Panc1 (cell line): ENCODE data around the gene PFN1. TPM values are rescaled to one million over a fixed set of nuclear protein-coding genes. Genes with fewer than 3 reads are reported as not detected.

ENCODE experiments used
- ATAC-seq: fragments of 200-7000 bp; cut with Tn5 transposase; 2 replicates; pipeline ENCODE4 v1.9.1; 2020; ENCODE audit warnings: mild to moderate bottlenecking, moderate library complexity
- BruUV-seq: library from RNA; stranded (reverse); fragments of 400-500 nt; replicated peaks from 2 replicates; lab custom pipeline; 2021; lab: Mats Ljungman, UMichigan
- CTCF ChIA-PET: fragments of 300-600 bp; sonication (Branson Sonifier 250); formaldehyde crosslinking; loops from one replicate; lab custom pipeline; 2022; ENCODE audit warnings: antibody characterized with exemption; lab: Charles Lee
- POLR2A ChIA-PET: fragments of 300-600 bp; sonication (Branson Sonifier 250); formaldehyde crosslinking; loops from one replicate; lab custom pipeline; 2022; ENCODE audit warnings: antibody characterized with exemption; lab: Charles Lee
- DNase-seq: peaks from one replicate; pipeline ENCODE4 v3.0.0-alpha.2; 2010; ENCODE audit warnings: low read depth, low spot score
- H3K27ac ChIP-seq: 2 replicates; pipeline ENCODE4 v1.5.1; 2011; ENCODE audit warnings: mild to moderate bottlenecking, low read length, inconsistent platforms
- H3K27me3 ChIP-seq: fragments of 200-500 bp; sonication (Bioruptor generic); 2 replicates; pipeline ENCODE4 v1.6.0; 2014; ENCODE audit warnings: low read length, inconsistent platforms; ENCODE audit not compliant: control insufficient read depth, insufficient read depth
- H3K36me3 ChIP-seq: fragments of 200-500 bp; sonication (Bioruptor generic); 2 replicates; pipeline ENCODE4 v1.5.1; 2014; ENCODE audit warnings: inconsistent platforms, mild to moderate bottlenecking, low read length, moderate library complexity; ENCODE audit not compliant: control insufficient read depth, insufficient read depth
- H3K4me1 ChIP-seq: 2 replicates; pipeline ENCODE4 v1.5.1; 2011; ENCODE audit warnings: inconsistent platforms, mild to moderate bottlenecking, low read length, moderate library complexity; ENCODE audit not compliant: control insufficient read depth, insufficient read depth
- H3K4me3 ChIP-seq, 2 experiments: 2 replicates each; pipeline ENCODE4 v1.5.1; 2011 to 2012; ENCODE audit warnings: low read depth in 2 of 2, low read length in 2 of 2, mild to moderate bottlenecking in 2 of 2, inconsistent platforms in 1 of 2, moderate library complexity in 1 of 2
- H3K9me3 ChIP-seq: fragments of 200-500 bp; sonication (Bioruptor generic); 2 replicates; pipeline ENCODE4 v1.5.1; 2014; ENCODE audit warnings: low read depth, mild to moderate bottlenecking, inconsistent platforms, low read length, moderate library complexity; ENCODE audit not compliant: control insufficient read depth, insufficient read depth
- POLR2AphosphoS5 ChIP-seq: IDR thresholded peaks from 2 replicates; pipeline ENCODE4 v1.6.1; 2012; ENCODE audit warnings: mild to moderate bottlenecking, low read depth, low read length, moderate library complexity
- SIN3A ChIP-seq: IDR thresholded peaks from 2 replicates; pipeline ENCODE4 v1.6.1; 2012; ENCODE audit warnings: low read depth, mild to moderate bottlenecking, low read length, moderate library complexity, borderline replicate concordance; ENCODE audit not compliant: insufficient read depth
- TCF7L2 ChIP-seq: IDR thresholded peaks from 2 replicates; pipeline ENCODE4 v1.6.1; 2011; ENCODE audit warnings: mild to moderate bottlenecking, low read depth, low read length, inconsistent platforms
- in situ Hi-C: cut with HindIII; loops from 2 replicates; pipeline ENCODE4 v1.10.0; 2016; ENCODE audit warnings: low sequenced_read_pairs, low pct_unique_long_range_greater_than_20kb
- intact Hi-C: fragments of 100-400 bp; cut with micrococcal nuclease; formaldehyde crosslinking; loops from one replicate; pipeline ENCODE4 v1.10.0; 2022; ENCODE audit not compliant: unreplicated experiment
- total RNA-seq: library from RNA; stranded (reverse); gene quantifications from one replicate; pipeline ENCODE4 v1.2.1, GENCODE V29; 2021; ENCODE audit not compliant: unreplicated experiment
- TF ChIP-seq, protein P1 (sequence below): fragments of 450-650 bp; IDR thresholded peaks from 2 replicates; pipeline ENCODE4 v1.5.1; 2017; ENCODE audit warnings: mild to moderate bottlenecking
- TF ChIP-seq, protein P2 (sequence below), 2 experiments: IDR thresholded peaks; 2 replicates each; pipeline ENCODE4 v1.6.1; 2011 to 2012; ENCODE audit warnings: low read depth in 2 of 2, control low read depth in 1 of 2, low read length in 1 of 2, mild to moderate bottlenecking in 1 of 2, moderate library complexity in 1 of 2; ENCODE audit not compliant: insufficient read depth in 1 of 2

PFN1 gene
- total RNA-seq, 1 experiment from 2014 or later, result 1,074 TPM

DNA sequence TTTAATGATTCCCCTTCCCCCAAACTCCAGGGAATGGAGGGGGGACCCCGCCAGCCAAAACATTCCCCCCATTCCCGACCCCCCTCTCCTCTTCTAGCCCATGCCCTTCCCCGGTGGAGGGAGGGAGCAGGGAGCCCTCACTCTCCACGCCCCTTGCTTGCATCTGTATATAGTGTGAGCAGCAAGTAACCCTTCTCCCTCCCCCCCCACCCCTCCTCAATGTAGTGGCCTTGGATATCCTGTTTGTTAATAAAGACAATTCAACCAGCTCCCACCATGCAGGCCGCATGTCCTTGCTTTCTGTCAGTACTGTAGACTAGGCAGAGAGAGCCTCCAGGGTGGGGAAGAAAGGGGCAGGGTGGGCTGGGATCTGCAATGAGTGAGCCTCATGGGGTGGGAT lies 50.5 kb downstream of the PFN1 start:
- no peak overlapping the region for H3K4me3 ChIP-seq
- H3K4me1 ChIP-seq, result no peaks in the 10 kb centered on the region; the same call in 1 of the 2 replicates
- ATAC-seq (no peak), DNase-seq (no peak)
- H3K36me3 ChIP-seq, result no peaks in the 10 kb centered on the region
- no peaks in the 10 kb centered on the region for H3K27me3 ChIP-seq
- ChIA-PET CTCF (no interaction called here), POLR2A (no interaction called here)
- TF ChIP-seq, protein P1, sequence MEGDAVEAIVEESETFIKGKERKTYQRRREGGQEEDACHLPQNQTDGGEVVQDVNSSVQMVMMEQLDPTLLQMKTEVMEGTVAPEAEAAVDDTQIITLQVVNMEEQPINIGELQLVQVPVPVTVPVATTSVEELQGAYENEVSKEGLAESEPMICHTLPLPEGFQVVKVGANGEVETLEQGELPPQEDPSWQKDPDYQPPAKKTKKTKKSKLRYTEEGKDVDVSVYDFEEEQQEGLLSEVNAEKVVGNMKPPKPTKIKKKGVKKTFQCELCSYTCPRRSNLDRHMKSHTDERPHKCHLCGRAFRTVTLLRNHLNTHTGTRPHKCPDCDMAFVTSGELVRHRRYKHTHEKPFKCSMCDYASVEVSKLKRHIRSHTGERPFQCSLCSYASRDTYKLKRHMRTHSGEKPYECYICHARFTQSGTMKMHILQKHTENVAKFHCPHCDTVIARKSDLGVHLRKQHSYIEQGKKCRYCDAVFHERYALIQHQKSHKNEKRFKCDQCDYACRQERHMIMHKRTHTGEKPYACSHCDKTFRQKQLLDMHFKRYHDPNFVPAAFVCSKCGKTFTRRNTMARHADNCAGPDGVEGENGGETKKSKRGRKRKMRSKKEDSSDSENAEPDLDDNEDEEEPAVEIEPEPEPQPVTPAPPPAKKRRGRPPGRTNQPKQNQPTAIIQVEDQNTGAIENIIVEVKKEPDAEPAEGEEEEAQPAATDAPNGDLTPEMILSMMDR, result no peak
- TF ChIP-seq POLR2AphosphoS5 (no peak), SIN3A (no peak), TCF7L2 (no peak)
- TF ChIP-seq, protein P2, sequence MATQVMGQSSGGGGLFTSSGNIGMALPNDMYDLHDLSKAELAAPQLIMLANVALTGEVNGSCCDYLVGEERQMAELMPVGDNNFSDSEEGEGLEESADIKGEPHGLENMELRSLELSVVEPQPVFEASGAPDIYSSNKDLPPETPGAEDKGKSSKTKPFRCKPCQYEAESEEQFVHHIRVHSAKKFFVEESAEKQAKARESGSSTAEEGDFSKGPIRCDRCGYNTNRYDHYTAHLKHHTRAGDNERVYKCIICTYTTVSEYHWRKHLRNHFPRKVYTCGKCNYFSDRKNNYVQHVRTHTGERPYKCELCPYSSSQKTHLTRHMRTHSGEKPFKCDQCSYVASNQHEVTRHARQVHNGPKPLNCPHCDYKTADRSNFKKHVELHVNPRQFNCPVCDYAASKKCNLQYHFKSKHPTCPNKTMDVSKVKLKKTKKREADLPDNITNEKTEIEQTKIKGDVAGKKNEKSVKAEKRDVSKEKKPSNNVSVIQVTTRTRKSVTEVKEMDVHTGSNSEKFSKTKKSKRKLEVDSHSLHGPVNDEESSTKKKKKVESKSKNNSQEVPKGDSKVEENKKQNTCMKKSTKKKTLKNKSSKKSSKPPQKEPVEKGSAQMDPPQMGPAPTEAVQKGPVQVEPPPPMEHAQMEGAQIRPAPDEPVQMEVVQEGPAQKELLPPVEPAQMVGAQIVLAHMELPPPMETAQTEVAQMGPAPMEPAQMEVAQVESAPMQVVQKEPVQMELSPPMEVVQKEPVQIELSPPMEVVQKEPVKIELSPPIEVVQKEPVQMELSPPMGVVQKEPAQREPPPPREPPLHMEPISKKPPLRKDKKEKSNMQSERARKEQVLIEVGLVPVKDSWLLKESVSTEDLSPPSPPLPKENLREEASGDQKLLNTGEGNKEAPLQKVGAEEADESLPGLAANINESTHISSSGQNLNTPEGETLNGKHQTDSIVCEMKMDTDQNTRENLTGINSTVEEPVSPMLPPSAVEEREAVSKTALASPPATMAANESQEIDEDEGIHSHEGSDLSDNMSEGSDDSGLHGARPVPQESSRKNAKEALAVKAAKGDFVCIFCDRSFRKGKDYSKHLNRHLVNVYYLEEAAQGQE (IDR thresholded peaks at IDR 0.05; ENCODE audit: insufficient read depth in 1 of 2, low read depth in 2 of 2, low read length in 1 of 2), result no peak
- intact Hi-C loops, result no loop called here
- in situ Hi-C loops, result no loop called here
- no peaks in the 10 kb centered on the region for H3K9me3 ChIP-seq
- no peak overlapping the region for H3K27ac ChIP-seq
- BruUV-seq, result no TSS peak

DNA sequence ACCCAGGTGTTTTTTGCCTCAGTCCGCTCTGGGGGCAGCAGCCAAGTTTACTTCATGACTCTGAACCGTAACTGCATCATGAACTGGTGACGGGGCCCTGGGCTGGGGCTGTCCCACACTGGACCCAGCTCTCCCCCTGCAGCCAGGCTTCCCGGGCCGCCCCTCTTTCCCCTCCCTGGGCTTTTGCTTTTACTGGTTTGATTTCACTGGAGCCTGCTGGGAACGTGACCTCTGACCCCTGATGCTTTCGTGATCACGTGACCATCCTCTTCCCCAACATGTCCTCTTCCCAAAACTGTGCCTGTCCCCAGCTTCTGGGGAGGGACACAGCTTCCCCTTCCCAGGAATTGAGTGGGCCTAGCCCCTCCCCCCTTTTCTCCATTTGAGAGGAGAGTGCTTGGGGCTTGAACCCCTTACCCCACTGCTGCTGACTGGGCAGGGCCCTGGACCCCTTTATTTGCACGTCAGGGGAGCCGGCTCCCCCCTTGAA lies 51.1 kb downstream of the PFN1 start:
- TF ChIP-seq TCF7L2 (no peak), SIN3A (no peak), POLR2AphosphoS5 (no peak)
- TF ChIP-seq, protein P2 (IDR thresholded peaks at IDR 0.05; ENCODE audit: insufficient read depth in 1 of 2, low read depth in 2 of 2, low read length in 1 of 2), result no peak
- TF ChIP-seq, protein P1, result no peak
- Histone ChIP-seq H3K27ac (no peak overlapping the region), H3K4me3 (no peak overlapping the region), H3K4me1 (no peaks in the 10 kb centered on the region; the same call in 1 of the 2 replicates), H3K36me3 (no peaks in the 10 kb centered on the region), H3K27me3 (no peaks in the 10 kb centered on the region), H3K9me3 (no peaks in the 10 kb centered on the region)
- in situ Hi-C loops (no loop called here), intact Hi-C loops (no loop called here)
- DNase-seq (no peak), ATAC-seq (no peak)
- ChIA-PET POLR2A (no interaction called here), CTCF (no interaction called here)
- BruUV-seq, result no TSS peak
